GM12878 (cell line): Measurements from ENCODE around the gene LRFN2. TPM values are rescaled to one million over a fixed set of nuclear protein-coding genes. Genes with fewer than 3 reads are reported as not detected.

Experiments used
- ATAC-seq: fragments of 200-7000 bp; cut with Tn5 transposase; 3 replicates; pipeline ENCODE4 v1.9.1; 2020; ENCODE audit warnings: mild to moderate bottlenecking, moderate library complexity
- BruUV-seq: library from RNA; stranded (reverse); fragments of 400-500 nt; replicated peaks from 2 replicates; lab custom pipeline; 2021; lab: Mats Ljungman, UMichigan
- CTCF ChIA-PET: fragments of 300-600 bp; sonication (Branson Sonifier 250); formaldehyde crosslinking; extraction: SDS; loops from one replicate; lab custom pipeline; 2021; ENCODE audit warnings: inconsistent platforms; lab: Yijun Ruan, JAX
- POLR2A ChIA-PET: fragments of 350-600 bp; formaldehyde crosslinking; extraction: SDS; loops from one replicate; lab custom pipeline; 2021; ENCODE audit warnings: inconsistent platforms; lab: Charles Lee
- RAD21 ChIA-PET: fragments of 300-600 bp; sonication (Branson Sonifier 250); formaldehyde crosslinking; loops from one replicate; lab custom pipeline; 2023; ENCODE audit warnings: antibody characterized with exemption; ENCODE audit not compliant: unreplicated experiment; lab: Charles Lee
- SMC1A ChIA-PET: fragments of 300-600 bp; sonication (Branson Sonifier 250); formaldehyde crosslinking; loops from one replicate; lab custom pipeline; 2023; ENCODE audit not compliant: unreplicated experiment, uncharacterized antibody; lab: Charles Lee
- DNase-seq: peaks from one replicate; pipeline ENCODE4 v3.0.0-alpha.2; 2011; ENCODE audit warnings: low read depth, low spot score
- FAIRE-seq: peaks from 3 replicates; lab custom pipeline; 2011; peaks lifted over from hg19 to GRCh38; lab: Jason Lieb, UNC
- H2AFZ ChIP-seq: 2 replicates; pipeline ENCODE4 v1.6.0; 2011; ENCODE audit warnings: low read depth, low read length, control low read depth; ENCODE audit not compliant: control insufficient read depth
- H3K27ac ChIP-seq: 2 replicates; pipeline ENCODE4 v1.5.1; 2011; ENCODE audit warnings: control low read depth; ENCODE audit not compliant: control insufficient read depth, insufficient read depth
- H3K27me3 ChIP-seq, 2 experiments: replicated peaks in 1 of 2; 2 replicates each; pipeline versions ENCODE4 v1.6.0 to v1.6.1; 2011; ENCODE audit warnings: low read length in 1 of 2; ENCODE audit not compliant: control insufficient read depth in 2 of 2, insufficient read depth in 2 of 2
- H3K36me3 ChIP-seq, 2 experiments: 2 replicates each; pipeline ENCODE4 v1.5.1; 2011; ENCODE audit warnings: low read length in 1 of 2; ENCODE audit not compliant: control insufficient read depth in 2 of 2, insufficient read depth in 2 of 2
- H3K4me1 ChIP-seq: 2 replicates; pipeline ENCODE4 v1.6.1; 2011; ENCODE audit warnings: mild to moderate bottlenecking, low read length, moderate library complexity, mixed read lengths; ENCODE audit not compliant: control insufficient read depth, insufficient read depth
- H3K4me2 ChIP-seq: 2 replicates; pipeline ENCODE4 v1.6.0; 2011; ENCODE audit warnings: control low read depth; ENCODE audit not compliant: control insufficient read depth, insufficient read depth
- H3K4me3 ChIP-seq: fragments of 200-600 bp; sonication (generic); 2 replicates; pipeline ENCODE4 v1.5.1; 2016
- H3K79me2 ChIP-seq: 2 replicates; pipeline ENCODE4 v1.6.0; 2011; ENCODE audit warnings: low read length; ENCODE audit not compliant: control insufficient read depth, insufficient read depth
- H3K9ac ChIP-seq: 2 replicates; pipeline ENCODE4 v1.8.0; 2011; ENCODE audit warnings: low read length, control low read depth, mixed read lengths; ENCODE audit not compliant: control insufficient read depth, insufficient read depth
- H3K9me3 ChIP-seq: replicated peaks from 3 replicates; pipeline ENCODE4 v1.5.1; 2011; ENCODE audit warnings: mild to moderate bottlenecking, low read length; ENCODE audit not compliant: control insufficient read depth, insufficient read depth
- H4K20me1 ChIP-seq: 2 replicates; pipeline ENCODE4 v1.6.0; 2011; ENCODE audit not compliant: control insufficient read depth, insufficient read depth
- ATF2 ChIP-seq: IDR thresholded peaks from 2 replicates; pipeline ENCODE4 v1.6.1; 2012; ENCODE audit warnings: low read length, inconsistent platforms
- BCL11A ChIP-seq: IDR thresholded peaks from 2 replicates; pipeline ENCODE4 v1.6.1; 2011; ENCODE audit warnings: low read depth, low read length
- ELK1 ChIP-seq: IDR thresholded peaks from 2 replicates; pipeline ENCODE4 v1.6.1; 2012; ENCODE audit warnings: low read depth, low read length, improper control_type of control experiment
- HDGF ChIP-seq: fragments of 450-650 bp; IDR thresholded peaks from 2 replicates; pipeline ENCODE4 v1.6.1; 2016; ENCODE audit warnings: antibody characterized with exemption
- IRF3 ChIP-seq: fragments of 450-650 bp; IDR thresholded peaks from 2 replicates; pipeline ENCODE4 v1.6.1; 2014; ENCODE audit warnings: mild to moderate bottlenecking
- JUNB ChIP-seq: IDR thresholded peaks from 2 replicates; pipeline ENCODE4 v1.6.1; 2016; ENCODE audit warnings: antibody characterized with exemption, mild to moderate bottlenecking
- MTA2 ChIP-seq: fragments of 450-650 bp; IDR thresholded peaks from 2 replicates; pipeline ENCODE4 v1.6.1; 2016; ENCODE audit warnings: low read depth, mild to moderate bottlenecking, moderate library complexity
- NRF1 ChIP-seq: conservative IDR thresholded peaks from 2 replicates; pipeline ENCODE4 v1.6.1; 2011; ENCODE audit warnings: mild to moderate bottlenecking, low read depth, low read length, improper control_type of control experiment
- STAT1 ChIP-seq: fragments of 450-650 bp; conservative IDR thresholded peaks from 2 replicates; pipeline ENCODE4 v1.6.1; 2014; ENCODE audit warnings: antibody characterized with exemption, mild to moderate bottlenecking
- ZNF24 ChIP-seq: fragments of 450-650 bp; IDR thresholded peaks from 2 replicates; pipeline ENCODE4 v1.6.1; 2017; ENCODE audit warnings: antibody characterized with exemption, mild to moderate bottlenecking
- WGBS: methylation state at CpG from one replicate; pipeline ENCODE4 v1.1.6; 2016; ENCODE audit warnings: low lambda C conversion rate; ENCODE audit not compliant: insufficient replicate concordance, insufficient coverage; ENCODE audit errors: missing lambda C conversion rate; 5-methylcytosine and 5-hydroxymethylcytosine counted together
- in situ Hi-C: fragments of 300-500 bp; cut with MboI; formaldehyde crosslinking; loops from 9 replicates; pipeline ENCODE4 v1.14.3; 2018; ENCODE audit warnings: mixed read lengths
- intact Hi-C: fragments of 100-400 bp; cut with micrococcal nuclease; formaldehyde crosslinking; loops from one replicate; pipeline ENCODE4 v1.14.2; 2022; ENCODE audit not compliant: unreplicated experiment
- polyA plus RNA-seq, 11 experiments: library from polyadenylated mRNA; depleted of rRNA in 4 of 11; unstranded in 6 of 11; stranded (reverse) in 5 of 11; fragments of >200 nt; fragmentation: Nextera tagmentation in 4 of 11; fragmentation: Illumina TruSeq in 1 of 11; extraction: Ambion mirVana in 4 of 11; extraction: Trizol in 1 of 11; gene quantifications; 1 replicate in 1 of 11; 2 replicates in 10 of 11; pipeline versions ENCODE4 v1.2.1 to v1.2.3, GENCODE V29; 2011 to 2016; ENCODE audit warnings: inconsistent platforms in 2 of 11, missing spikeins in 2 of 11, low read depth in 1 of 11
- total RNA-seq, 4 experiments: library from RNA; depleted of rRNA in 3 of 4; stranded (reverse); fragments of >200 nt in 3 of 4; fragmentation: Illumina TruSeq in 1 of 4; extraction: Trizol in 1 of 4; gene quantifications; 2 replicates each; pipeline versions ENCODE4 v1.2.1 to v1.2.3, GENCODE V29; 2013 to 2021

Gene LRFN2
- total and polyA plus RNA-seq, 10 of the 15 experiments (the other 5 are each of a cell fraction or from before 2014, with no cell fraction given): not detected

GRCh38 chr6:40520084-40520483, 67.1 kb downstream of the LRFN2 start:
- SMC1A ChIA-PET: no interaction called here
- H3K36me3 ChIP-seq: no peaks in the 10 kb centered on the region
- BruUV-seq: no TSS peak
- in situ Hi-C loops: no loop called here
- no peak overlapping the region for H3K4me3 ChIP-seq
- DNase-seq (no peak), ATAC-seq (no peak)
- no peak for TF ChIP-seq STAT1
- no peak for TF ChIP-seq BCL11A
- TF ChIP-seq ZNF24: no peak
- no peak for TF ChIP-seq MTA2
- no peak for TF ChIP-seq JUNB
- TF ChIP-seq, all 136 proteins: peak for 0
- no peak for FAIRE-seq
- Histone ChIP-seq H2AFZ (no peak overlapping the region), H4K20me1 (no peaks in the 10 kb centered on the region), H3K27ac (no peak overlapping the region), H3K79me2 (no peaks in the 10 kb centered on the region), H3K4me2 (no peak overlapping the region), H3K4me1 (no peaks in the 10 kb centered on the region), H3K27me3 (peaks cover 0 to 2% of the 10 kb centered on the region in 2 experiments; a peak in 2 of 4 replicates), H3K9me3 (no peaks in the 10 kb centered on the region), H3K9ac (no peak overlapping the region)
- 49% methylated on average over 5 of the region's 5 CpGs for WGBS
- ChIA-PET POLR2A (no interaction called here), RAD21 (no interaction called here), CTCF (no interaction called here)
- intact Hi-C loops: no loop called here

- WGBS: 18% methylated on average over 5 of the region's 5 CpGs
- no peak overlapping the region for H3K4me3 ChIP-seq
- SMC1A ChIA-PET: no interaction called here
- no peaks in the 10 kb centered on the region for H4K20me1 ChIP-seq
- FAIRE-seq (no peak), DNase-seq (no peak), ATAC-seq (no peak)
- no peaks in the 10 kb centered on the region for H3K9me3 ChIP-seq
- CTCF ChIA-PET: no interaction called here
- no peak overlapping the region for H3K4me2 ChIP-seq
- H3K9ac ChIP-seq: no peak overlapping the region
- TF ChIP-seq ELK1 (no peak), HDGF (no peak), ATF2 (no peak), IRF3 (no peak), NRF1 (no peak)
- no peaks in the 10 kb centered on the region for H3K36me3 ChIP-seq
- H2AFZ ChIP-seq: no peak overlapping the region
- no peaks in the 10 kb centered on the region for H3K79me2 ChIP-seq
- no peak overlapping the region for H3K27ac ChIP-seq
- H3K4me1 ChIP-seq: no peaks in the 10 kb centered on the region
- in situ Hi-C loops: no loop called here
- no TSS peak for BruUV-seq
- POLR2A ChIA-PET: no interaction called here
- no peaks in the 10 kb centered on the region; a peak in 1 of 4 replicates for H3K27me3 ChIP-seq
- intact Hi-C loops: no loop called here
- RAD21 ChIA-PET: no interaction called here
Observed at GRCh38 chr6:40517654-40518053, 69.5 kb downstream of the LRFN2 start.
